HepG2 (cell line): Measurements from ENCODE around the gene SUPT6H. TPM values are rescaled to one million over a fixed set of nuclear protein-coding genes. Genes with fewer than 3 reads are reported as not detected.

Experiments
- CBX5 ChIP-seq: sonication (generic); formaldehyde crosslinking; IDR thresholded peaks from 2 replicates; pipeline ENCODE4 v1.4.0; 2020; ENCODE audit warnings: missing genetic modification reagents, borderline replicate concordance
- DMAP1 ChIP-seq: IDR thresholded peaks from 2 replicates; pipeline ENCODE4 v1.6.1; 2016
- GATAD1 ChIP-seq: IDR thresholded peaks from 2 replicates; pipeline ENCODE4 v1.6.1; 2016; ENCODE audit warnings: missing genetic modification reagents, missing compliant biosample characterization
- GATAD2A ChIP-seq: IDR thresholded peaks from 2 replicates; pipeline ENCODE4 v1.6.1; 2016
- KDM2A ChIP-seq: sonication (generic); formaldehyde crosslinking; IDR thresholded peaks from 2 replicates; pipeline ENCODE4 v1.4.0; 2020; ENCODE audit warnings: low read depth, missing genetic modification reagents, borderline replicate concordance
- KMT2A ChIP-seq: sonication (generic); formaldehyde crosslinking; IDR thresholded peaks from 2 replicates; pipeline ENCODE4 v1.4.0; 2020; ENCODE audit warnings: missing genetic modification reagents
- PATZ1 ChIP-seq: sonication (generic); formaldehyde crosslinking; IDR thresholded peaks from 2 replicates; pipeline ENCODE4 v1.4.0; 2020; ENCODE audit warnings: missing genetic modification reagents
- POLR2A ChIP-seq, 2 experiments: IDR thresholded peaks; 2 replicates each; pipeline ENCODE4 v1.6.1; 2011; ENCODE audit warnings: low read depth in 2 of 2, low read length in 2 of 2, mild to moderate bottlenecking in 1 of 2, moderate library complexity in 1 of 2; ENCODE audit not compliant: insufficient read depth in 1 of 2
- RARA ChIP-seq: IDR thresholded peaks from 2 replicates; pipeline ENCODE4 v1.6.1; 2016; ENCODE audit warnings: missing genetic modification reagents, missing compliant biosample characterization
- SNAPC4 ChIP-seq: sonication (generic); formaldehyde crosslinking; IDR thresholded peaks from 2 replicates; pipeline ENCODE4 v1.4.0; 2020; ENCODE audit warnings: mild to moderate bottlenecking, missing genetic modification reagents
- STAG1 ChIP-seq: sonication (generic); formaldehyde crosslinking; IDR thresholded peaks from 2 replicates; pipeline ENCODE4 v1.4.0; 2020; ENCODE audit warnings: missing genetic modification reagents
- XRCC5 ChIP-seq: fragments of 200-400 bp; formaldehyde crosslinking; optimal IDR thresholded peaks from 2 replicates; pipeline ENCODE3; 2017; ENCODE audit warnings: mild to moderate bottlenecking, low read length
- ZBTB37 ChIP-seq: sonication (generic); formaldehyde crosslinking; IDR thresholded peaks from 2 replicates; pipeline ENCODE4 v1.4.0; 2020; ENCODE audit warnings: mild to moderate bottlenecking, missing genetic modification reagents
- ZFX ChIP-seq: sonication (generic); formaldehyde crosslinking; IDR thresholded peaks from 2 replicates; pipeline ENCODE4 v1.4.0; 2020; ENCODE audit warnings: mild to moderate bottlenecking, low read depth, missing genetic modification reagents, moderate library complexity
- ZNF605 ChIP-seq: sonication (generic); formaldehyde crosslinking; IDR thresholded peaks from 2 replicates; pipeline ENCODE4 v1.8.0; 2022; ENCODE audit warnings: mild to moderate bottlenecking, missing genetic modification reagents
- ZNF691 ChIP-seq: sonication (generic); formaldehyde crosslinking; IDR thresholded peaks from 2 replicates; pipeline ENCODE4 v1.4.0; 2020; ENCODE audit warnings: missing genetic modification reagents, low read depth, mild to moderate bottlenecking, borderline replicate concordance
- polyA plus RNA-seq, 8 experiments: library from polyadenylated mRNA; depleted of rRNA in 3 of 8; stranded (reverse) in 7 of 8; unstranded in 1 of 8; fragments of >200 nt; fragmentation: Illumina TruSeq in 4 of 8; extraction: Trizol in 4 of 8; gene quantifications; 2 replicates each; pipeline versions ENCODE4 v1.2.1 to v1.2.3, GENCODE V29; 2011 to 2016; ENCODE audit warnings: low read depth in 4 of 8, missing spikeins in 1 of 8, mixed read lengths in 1 of 8; ENCODE audit not compliant: insufficient read depth in 1 of 8
- total RNA-seq, 5 experiments: library from RNA; depleted of rRNA; stranded (reverse); fragments of >200 nt; fragmentation: Illumina TruSeq; extraction: Trizol; gene quantifications; 2 replicates each; pipeline ENCODE4 v1.2.3, GENCODE V29; 2016; ENCODE audit warnings: low read depth in 1 of 5

The SUPT6H gene
- total and polyA plus RNA-seq, 2 of the 13 experiments (the other 11 are each of a cell fraction or from before 2014, with no cell fraction given) = 32.7 to 39.9 TPM

GRCh38 chr17:28750178-28751047, 88.4 kb downstream of the SUPT6H start (continued):
- TF ChIP-seq SNAPC4 (CRISPR knock-in tag) (0 out of 2 replicates have a peak, but pooled peaks have one; percentile 32), STAG1 (CRISPR knock-in tag) (peak; percentile 80), CBX5 (peak; percentile 73; the same call in 1 of the 2 replicates), PATZ1 (CRISPR knock-in tag) (peak; percentile 52; the same call in 1 of the 2 replicates), ZBTB37 (no peak), GATAD1 (CRISPR knock-in tag) (peak; percentile 63), RARA (peak; percentile 39; the same call in 1 of the 2 replicates), ZNF691 (CRISPR knock-in tag) (0 out of 2 replicates have a peak, but pooled peaks have one; percentile 44), POLR2A (IDR thresholded peaks at IDR 0.05; ENCODE audit: insufficient read depth in 1 of 2, low read depth in 2 of 2, low read length in 2 of 2) (peak in 1 of 2 experiments; percentile 43; a peak in 2 of 4 replicates), XRCC5 (peak; percentile 95), GATAD2A (CRISPR knock-in tag) (peak; percentile 49; the same call in 1 of the 2 replicates), KMT2A (CRISPR knock-in tag) (peak; percentile 16; the same call in 1 of the 2 replicates), ZNF605 (CRISPR knock-in tag) (peak; percentile 39; the same call in 1 of the 2 replicates), KDM2A (CRISPR knock-in tag) (peak; percentile 94), DMAP1 (CRISPR knock-in tag) (0 out of 2 replicates have a peak, but pooled peaks have one; percentile 33), ZFX (CRISPR knock-in tag) (peak; percentile 69)
